A549 (cell line): ENCODE measurements around the gene GOLGA6A.

Source experiments
- CEBPB ChIP-seq, 2 experiments: fragments of >200 bp in 1 of 2; sonication (Bioruptor Twin) in 1 of 2; formaldehyde crosslinking in 1 of 2; IDR thresholded peaks; 2 replicates each; pipeline ENCODE4 v1.6.1; 2012 to 2016
- EHMT2 ChIP-seq: fragments of 200-600 bp; sonication (generic); IDR thresholded peaks from 2 replicates; pipeline ENCODE4 v1.6.1; 2016; ENCODE audit warnings: antibody characterized with exemption, low read depth, mild to moderate bottlenecking, moderate library complexity
- EP300 ChIP-seq, 2 experiments: fragments of >200 bp; sonication (Bioruptor Twin); formaldehyde crosslinking; IDR thresholded peaks; 2 replicates in 1 of 2; 3 replicates in 1 of 2; pipeline ENCODE4 v1.6.1; 2016 to 2017
- FOSL2 ChIP-seq, 2 experiments: fragments of 450-650 bp in 1 of 2; fragments of >200 bp in 1 of 2; sonication (Bioruptor Twin) in 1 of 2; formaldehyde crosslinking; IDR thresholded peaks; 2 replicates each; pipeline versions ENCODE4 v1.5.0 to v1.6.1; 2016 to 2020; ENCODE audit warnings: mild to moderate bottlenecking in 1 of 2, moderate library complexity in 1 of 2
- MAZ ChIP-seq: fragments of 150-350 bp; IDR thresholded peaks from 2 replicates; pipeline ENCODE4 v1.6.1; 2014; ENCODE audit warnings: antibody characterized with exemption, low read depth, low read length, borderline replicate concordance
- MYC ChIP-seq: IDR thresholded peaks from 2 replicates; pipeline ENCODE4 v1.6.1; 2012; ENCODE audit warnings: mild to moderate bottlenecking, inconsistent platforms, low read length, improper control_type of control experiment, borderline replicate concordance
- POLR2A ChIP-seq: IDR thresholded peaks from 2 replicates; pipeline ENCODE4 v1.6.1; 2012; ENCODE audit warnings: mild to moderate bottlenecking, low read length
- POLR2AphosphoS2 ChIP-seq: conservative IDR thresholded peaks from 2 replicates; pipeline ENCODE4 v1.6.1; 2012; ENCODE audit warnings: low read length, improper control_type of control experiment, inconsistent platforms
- RCOR1 ChIP-seq: fragments of 150-350 bp; IDR thresholded peaks from 2 replicates; pipeline ENCODE4 v1.6.1; 2014; ENCODE audit warnings: antibody characterized with exemption, low read length, low read depth
- SMC3 ChIP-seq: fragments of >200 bp; sonication (Bioruptor Twin); formaldehyde crosslinking; IDR thresholded peaks from 3 replicates; pipeline ENCODE4 v1.6.1; 2018; ENCODE audit warnings: inconsistent platforms
- TF ChIP-seq, protein P1 (sequence below): fragments of >200 bp; sonication (Bioruptor Twin); formaldehyde crosslinking; IDR thresholded peaks from 3 replicates; pipeline ENCODE4 v1.5.1; 2016
- TF ChIP-seq, protein P2 (sequence below): IDR thresholded peaks from 2 replicates; pipeline ENCODE4 v1.6.1; 2012

DNA sequence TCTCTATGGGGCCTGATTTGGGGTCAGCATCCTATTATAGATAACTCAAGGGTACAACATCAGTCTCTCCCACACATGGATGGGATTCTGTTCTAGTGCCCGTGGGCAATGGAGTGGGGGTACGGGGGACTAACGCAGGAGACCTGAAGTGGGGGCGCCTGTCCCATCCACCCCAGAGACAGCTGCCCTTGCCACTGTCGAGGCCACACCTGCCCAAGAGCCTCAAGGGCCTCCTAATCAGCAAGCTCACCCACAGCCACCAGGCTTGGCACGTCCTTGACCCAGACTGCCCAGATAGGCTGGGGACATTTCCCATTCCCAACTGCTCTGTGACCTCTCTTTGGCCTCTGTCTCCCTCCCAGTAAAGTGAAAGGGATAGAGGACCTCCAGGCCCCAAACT is 39.5 kb upstream of the GOLGA6A start:
- no peak for TF ChIP-seq FOSL2 (IDR thresholded peaks at IDR 0.05)
- no peak for TF ChIP-seq FOSL2 (CRISPR knock-in tag; IDR thresholded peaks at IDR 0.05)
- TF ChIP-seq EHMT2 = no peak
- no peak for TF ChIP-seq EP300 (IDR thresholded peaks at IDR 0.05)
- TF ChIP-seq POLR2A = no peak
- no peak for TF ChIP-seq CEBPB (IDR thresholded peaks at IDR 0.05)
- no peak for TF ChIP-seq POLR2AphosphoS2
- TF ChIP-seq, protein P1, sequence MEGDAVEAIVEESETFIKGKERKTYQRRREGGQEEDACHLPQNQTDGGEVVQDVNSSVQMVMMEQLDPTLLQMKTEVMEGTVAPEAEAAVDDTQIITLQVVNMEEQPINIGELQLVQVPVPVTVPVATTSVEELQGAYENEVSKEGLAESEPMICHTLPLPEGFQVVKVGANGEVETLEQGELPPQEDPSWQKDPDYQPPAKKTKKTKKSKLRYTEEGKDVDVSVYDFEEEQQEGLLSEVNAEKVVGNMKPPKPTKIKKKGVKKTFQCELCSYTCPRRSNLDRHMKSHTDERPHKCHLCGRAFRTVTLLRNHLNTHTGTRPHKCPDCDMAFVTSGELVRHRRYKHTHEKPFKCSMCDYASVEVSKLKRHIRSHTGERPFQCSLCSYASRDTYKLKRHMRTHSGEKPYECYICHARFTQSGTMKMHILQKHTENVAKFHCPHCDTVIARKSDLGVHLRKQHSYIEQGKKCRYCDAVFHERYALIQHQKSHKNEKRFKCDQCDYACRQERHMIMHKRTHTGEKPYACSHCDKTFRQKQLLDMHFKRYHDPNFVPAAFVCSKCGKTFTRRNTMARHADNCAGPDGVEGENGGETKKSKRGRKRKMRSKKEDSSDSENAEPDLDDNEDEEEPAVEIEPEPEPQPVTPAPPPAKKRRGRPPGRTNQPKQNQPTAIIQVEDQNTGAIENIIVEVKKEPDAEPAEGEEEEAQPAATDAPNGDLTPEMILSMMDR = no peak
- no peak for TF ChIP-seq MYC
- TF ChIP-seq MAZ = no peak
- TF ChIP-seq, protein P2, sequence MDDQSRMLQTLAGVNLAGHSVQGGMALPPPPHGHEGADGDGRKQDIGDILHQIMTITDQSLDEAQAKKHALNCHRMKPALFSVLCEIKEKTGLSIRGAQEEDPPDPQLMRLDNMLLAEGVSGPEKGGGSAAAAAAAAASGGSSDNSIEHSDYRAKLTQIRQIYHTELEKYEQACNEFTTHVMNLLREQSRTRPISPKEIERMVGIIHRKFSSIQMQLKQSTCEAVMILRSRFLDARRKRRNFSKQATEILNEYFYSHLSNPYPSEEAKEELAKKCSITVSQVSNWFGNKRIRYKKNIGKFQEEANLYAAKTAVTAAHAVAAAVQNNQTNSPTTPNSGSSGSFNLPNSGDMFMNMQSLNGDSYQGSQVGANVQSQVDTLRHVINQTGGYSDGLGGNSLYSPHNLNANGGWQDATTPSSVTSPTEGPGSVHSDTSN = no peak
- TF ChIP-seq RCOR1 = no peak
- TF ChIP-seq SMC3 = no peak
